Activated gamma-delta T cell (primary cell): ENCODE data around the gene PLCG1.

ENCODE experiments used
- DNase-seq: peaks from one replicate; lab custom pipeline; 2025; lab: John Stamatoyannopoulos, UW

The PLCG1 gene

DNA sequence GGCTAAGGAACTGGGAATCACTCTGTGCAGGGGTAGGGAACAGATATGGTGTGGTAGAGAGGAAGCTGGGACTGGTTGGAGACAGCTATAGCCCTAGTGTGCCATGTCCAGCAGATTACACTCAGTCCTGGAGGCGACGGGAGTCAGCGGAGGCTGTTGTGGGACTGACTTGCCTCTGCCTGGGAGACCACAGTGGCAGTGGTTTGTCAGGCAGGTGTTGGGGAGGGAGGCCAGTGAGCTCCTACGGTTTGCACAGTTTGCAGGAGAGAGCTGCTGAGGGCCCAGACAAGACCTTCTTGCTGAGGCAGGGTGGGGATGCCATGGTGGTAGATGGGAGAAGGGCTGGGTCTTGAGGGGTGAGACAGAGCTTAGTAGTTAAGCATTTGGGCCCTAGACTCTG, 4.9 kb downstream of the PLCG1 start:
- DNase-seq: no peak

DNA sequence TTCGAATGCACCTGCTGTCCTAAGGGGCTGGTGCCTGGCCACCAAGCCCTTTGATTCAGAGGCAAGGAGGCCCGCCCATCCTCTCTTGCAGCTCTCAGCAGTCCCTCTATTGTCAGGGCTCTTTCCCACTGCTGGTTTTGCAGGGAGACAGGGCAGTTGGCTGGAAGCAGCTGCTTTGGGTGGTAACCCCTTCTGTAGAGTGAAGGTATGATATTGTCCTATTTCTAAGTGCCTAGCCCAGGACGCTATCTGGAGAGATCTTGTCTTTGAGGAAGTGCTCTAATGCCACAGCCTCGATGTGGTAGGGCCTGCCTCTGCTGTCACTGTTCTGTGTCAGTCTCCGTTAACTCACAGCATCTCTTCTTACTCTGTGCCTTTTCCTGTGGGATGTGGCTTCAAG, 5.6 kb downstream of the PLCG1 start:
- DNase-seq: no peak

DNA sequence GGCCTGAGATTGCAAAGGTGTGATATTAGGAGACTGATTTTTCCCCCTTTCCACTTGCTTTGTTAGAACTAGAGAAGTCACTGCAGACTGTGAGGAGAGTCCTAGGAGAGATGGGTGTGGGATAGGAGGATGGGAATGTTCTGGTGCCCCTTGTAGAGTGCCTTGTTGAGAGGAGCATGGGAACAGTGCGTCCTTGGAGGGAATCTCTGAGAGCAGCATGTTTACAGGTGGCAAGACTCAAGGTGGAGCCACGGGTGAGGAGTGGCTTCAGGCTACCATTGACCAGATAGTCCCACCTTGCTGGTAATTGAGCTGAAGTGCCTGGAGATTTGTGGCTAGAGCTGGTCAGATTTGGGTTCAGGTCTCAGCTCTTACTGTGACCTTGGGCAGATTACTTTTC, 6.0 kb downstream of the PLCG1 start:
- no peak for DNase-seq

DNA sequence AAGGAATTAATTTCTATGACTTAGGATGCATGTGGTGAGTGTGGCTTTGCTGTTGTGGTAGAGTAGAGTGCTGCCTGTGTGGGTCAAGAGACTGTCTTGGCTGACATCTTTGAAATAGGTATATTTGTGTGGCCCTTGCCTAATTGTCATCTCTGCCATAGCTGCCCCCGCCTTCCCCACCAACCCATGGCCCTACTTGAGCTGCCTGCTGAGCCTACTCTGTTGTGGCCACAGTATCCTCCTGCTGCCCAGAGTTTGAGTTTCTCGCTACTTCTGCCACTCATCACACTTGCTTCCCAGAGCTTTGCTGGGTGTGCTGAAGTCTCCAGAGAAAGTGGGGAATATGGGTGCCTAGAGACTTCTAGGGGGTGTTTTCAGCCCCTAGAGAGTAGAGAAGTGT, 8.0 kb downstream of the PLCG1 start:
- no peak for DNase-seq

DNA sequence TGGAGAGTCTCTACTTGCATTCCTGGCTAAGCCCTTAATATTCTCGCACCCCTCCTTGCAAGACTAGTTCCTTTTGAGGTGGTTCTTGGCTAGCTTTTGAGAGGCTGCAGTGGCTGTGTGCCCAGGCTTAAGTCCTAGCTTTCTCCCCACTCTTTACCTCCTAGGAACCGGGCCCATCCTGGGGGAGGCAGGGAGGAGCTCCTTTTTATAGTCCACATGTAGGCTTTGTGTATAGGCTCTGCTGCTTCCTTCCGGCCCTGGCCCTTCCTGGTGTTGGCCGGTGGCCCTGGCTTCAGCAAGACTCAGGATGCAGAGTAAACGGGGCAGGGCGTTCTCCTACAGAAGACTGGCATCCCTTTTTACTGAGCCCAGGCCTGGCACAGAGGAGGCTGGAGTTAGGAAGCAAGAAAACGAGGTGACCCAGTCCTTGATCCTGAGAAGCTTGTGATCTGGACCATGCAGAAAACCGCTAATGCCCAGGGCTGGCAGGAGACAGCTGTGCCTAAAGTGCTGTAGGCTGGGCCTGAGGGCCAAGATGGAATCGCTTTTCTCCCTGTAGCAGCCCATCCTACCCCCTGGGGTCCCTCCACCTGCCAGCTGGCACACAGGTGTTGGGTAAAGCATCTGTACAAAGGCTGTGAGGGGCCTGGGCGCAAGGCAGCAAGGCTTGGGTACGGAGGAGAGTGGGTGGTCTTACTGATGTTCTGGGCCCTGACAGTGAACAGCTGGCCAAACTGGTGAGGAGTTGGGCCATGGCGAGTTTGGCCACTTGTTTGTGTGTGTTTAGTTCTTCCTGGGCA, 8.7 kb downstream of the PLCG1 start:
- no peak for DNase-seq

DNA sequence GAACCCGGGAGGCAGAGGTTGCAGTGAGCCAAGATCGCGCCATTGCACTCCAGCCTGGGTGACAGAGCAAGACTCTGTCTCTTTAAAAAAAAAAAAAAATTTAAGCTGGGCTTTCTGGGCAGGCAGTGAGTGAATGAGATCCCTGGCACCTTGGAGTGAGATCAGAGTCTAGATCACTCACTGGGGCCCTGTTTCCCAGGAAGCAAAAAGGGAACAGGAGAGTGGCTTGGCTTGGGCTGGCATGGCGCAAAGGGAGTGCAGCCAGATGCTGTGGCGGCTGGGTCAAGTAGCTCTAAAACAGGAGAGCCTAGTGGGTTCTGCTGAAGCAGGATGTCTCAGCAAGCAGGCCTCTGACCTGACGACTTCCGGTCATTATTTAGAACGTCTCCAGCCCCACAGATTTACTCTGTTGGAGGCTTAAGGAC, 10.4 kb downstream of the PLCG1 start:
- no peak for DNase-seq

DNA sequence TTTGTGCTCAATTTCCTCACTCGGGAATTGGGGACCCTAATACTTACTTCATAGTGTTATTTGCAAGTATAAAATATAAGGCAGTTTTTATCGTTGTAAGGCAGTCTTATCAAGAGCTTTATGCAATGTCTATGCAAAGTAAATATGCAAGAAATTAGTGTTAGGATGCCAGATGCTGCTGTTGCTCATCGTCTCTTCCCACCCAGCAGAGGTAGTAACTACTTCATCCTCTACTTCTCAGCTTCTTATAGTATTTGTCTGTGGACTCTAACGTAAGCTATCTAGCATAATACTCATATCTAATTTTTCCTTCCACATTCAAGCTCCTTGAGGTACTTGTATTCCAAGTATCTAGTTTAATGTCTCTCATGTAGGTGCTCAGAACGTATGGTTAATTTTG, 11.6 kb downstream of the PLCG1 start:
- DNase-seq: no peak

DNA sequence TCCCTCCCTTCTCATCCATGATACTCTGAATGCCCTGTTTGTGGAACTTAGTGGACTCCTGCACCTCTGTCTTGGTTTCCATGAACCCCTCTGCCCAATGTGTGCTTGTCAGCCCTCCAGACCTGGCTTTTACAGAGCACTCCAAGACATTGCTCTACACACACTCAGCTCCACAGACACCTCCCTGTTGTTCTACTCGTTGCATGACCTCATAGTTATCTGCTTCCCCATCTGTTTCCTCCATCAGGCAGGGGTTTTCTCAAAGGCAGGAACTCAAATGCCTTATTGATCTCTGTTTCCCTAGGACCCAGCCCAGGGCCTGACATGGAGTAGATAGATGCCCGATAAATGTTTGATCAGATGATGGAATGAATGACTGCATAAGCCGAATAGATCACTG, 13.3 kb downstream of the PLCG1 start:
- no peak for DNase-seq

DNA sequence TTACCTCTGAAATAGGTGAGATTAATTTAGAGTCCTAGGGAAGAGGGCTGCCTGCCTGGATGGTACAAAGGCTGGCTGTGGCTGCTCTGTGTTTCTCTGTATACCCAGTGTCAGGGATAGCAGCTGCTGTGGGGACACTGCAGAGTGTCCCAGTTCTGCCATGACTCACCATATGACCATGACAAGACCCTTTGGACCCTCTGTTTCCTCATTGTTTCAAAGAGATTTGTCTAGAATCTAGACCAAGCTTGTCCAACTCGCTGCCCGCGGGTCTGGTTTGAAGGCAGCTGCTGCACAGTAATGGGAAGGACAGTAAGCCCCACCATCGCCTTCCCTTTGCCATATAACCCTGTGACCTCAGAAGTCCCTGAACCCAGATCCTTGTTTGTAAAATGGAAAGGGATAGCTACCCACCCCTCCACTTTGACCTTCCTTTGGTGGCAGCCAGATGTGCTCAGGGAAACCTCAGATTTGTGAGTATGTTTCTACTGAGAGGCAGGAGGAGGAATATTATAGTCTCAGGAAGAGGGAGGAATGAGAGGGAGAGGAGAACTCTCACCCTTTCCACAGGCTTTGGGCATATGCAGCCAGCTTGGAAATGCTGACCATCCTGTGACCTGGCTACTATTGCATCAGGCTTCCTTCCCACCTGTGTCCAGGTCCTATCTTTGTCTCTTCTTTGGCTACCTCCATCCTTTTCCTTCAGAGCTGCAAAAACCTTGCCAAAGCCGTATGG, 14.0 kb downstream of the PLCG1 start:
- DNase-seq: no peak

DNA sequence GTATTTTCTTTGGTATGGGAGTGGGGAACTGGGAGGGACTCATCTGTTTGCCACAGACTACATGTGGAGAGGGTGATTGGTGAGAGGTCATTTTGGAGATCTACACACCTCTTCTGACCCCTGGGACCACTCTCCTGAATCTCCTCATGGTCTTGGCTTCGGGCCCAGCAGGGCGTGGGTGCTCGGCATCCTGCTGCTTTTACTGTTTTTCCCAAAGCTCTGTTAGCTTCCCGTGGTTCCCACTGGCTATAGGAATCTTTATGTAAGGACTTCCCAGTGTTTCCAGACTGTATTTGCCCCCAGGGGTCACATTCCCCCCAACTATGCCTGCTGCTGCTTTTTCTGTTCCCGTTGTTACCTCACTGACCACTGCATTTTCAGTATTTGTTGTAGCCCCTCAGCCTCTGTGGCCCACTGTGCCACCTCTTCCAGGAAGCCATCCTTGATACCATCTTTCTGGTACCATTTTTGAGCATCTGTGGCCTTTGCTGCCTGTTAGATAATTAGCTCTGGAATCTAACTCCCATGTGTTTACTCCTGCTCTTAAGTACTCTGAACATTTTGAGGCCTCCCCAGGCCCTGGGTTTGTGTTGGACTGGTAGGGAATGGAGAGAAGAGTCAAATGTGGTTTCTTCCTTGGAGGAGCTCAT, 14.9 kb downstream of the PLCG1 start:
- DNase-seq: no peak

DNA sequence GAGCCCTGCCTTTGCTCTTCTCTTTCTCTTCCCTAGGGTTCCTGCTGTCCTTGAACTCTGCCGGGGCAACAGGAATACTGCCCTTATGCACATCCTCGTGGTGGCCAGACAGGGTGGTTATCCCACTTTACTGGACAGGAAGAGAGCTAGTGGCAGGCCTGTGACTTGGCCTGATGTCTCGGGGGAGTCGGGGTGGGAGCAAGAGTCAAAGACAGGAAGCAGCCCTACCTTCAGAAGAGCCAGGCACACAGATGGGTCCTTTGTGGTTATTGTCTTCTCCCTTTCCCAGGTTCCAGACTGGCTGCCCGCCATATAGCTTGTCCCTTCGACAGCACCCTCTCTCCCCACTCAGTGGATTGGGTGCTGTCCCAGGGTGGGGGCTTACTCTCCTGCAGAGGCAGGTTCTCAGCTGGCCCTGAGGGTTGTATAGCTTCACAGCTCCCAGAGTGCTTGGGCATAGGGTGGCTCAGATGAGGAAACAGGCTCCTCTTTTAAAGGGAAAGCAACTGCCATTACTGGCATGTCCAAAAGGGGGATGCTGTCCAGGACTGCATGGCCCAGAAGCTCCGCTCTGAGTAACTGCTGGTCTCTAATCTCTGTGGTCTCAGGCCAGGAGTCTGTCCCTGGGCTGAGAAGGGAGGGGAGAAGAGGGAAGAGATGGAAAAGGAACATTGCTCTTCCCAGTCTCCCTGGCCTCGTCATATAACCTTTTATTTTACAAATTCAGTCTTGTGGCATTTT, 17.3 kb downstream of the PLCG1 start:
- DNase-seq: no peak

DNA sequence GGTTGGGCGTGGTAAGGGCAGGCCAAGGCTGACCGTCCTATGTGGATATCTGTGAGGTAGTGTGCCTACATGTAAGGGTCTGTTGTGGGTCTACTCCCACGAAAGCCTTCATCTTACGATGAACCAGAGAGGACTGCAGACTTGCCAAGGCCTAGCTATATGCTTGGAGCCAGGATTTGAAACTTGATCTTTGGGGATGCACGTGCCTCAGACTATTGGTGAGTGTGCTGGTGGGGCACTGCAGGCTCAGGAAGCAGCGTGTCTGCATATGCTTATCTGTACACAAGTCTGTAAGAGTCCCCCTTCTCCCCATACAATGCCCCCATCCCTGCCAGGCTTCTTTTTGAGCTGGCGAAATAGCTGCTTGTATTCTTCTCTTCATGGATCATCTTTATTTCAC, 17.9 kb downstream of the PLCG1 start:
- DNase-seq: no peak

DNA sequence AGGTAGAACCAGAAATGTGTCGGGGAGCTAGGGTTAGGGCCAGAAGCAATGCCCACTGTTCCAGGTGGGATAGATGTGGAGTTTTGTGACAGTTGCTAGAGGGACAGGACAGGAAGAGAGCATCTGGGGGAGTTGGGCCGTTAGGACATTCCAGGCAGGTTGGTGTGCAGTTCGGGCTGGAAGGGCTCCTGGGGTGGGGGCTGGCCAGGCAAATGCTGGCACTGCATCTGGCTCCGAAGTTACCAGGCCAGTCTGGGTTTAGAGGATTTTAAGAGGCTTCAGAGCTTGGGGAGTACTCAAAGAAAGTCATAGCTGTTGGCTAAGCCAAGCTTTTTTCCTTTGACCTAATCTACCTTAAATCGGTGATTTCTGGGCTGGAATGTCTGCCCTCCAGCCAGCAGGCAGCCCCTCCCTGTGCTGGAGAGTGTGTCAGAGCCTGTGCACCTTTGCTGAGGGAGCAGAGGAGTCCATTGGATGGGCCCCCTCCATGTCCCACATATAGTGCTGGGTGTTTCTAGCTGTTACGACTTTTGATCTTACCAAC, 20.8 kb downstream of the PLCG1 start:
- no peak for DNase-seq

DNA sequence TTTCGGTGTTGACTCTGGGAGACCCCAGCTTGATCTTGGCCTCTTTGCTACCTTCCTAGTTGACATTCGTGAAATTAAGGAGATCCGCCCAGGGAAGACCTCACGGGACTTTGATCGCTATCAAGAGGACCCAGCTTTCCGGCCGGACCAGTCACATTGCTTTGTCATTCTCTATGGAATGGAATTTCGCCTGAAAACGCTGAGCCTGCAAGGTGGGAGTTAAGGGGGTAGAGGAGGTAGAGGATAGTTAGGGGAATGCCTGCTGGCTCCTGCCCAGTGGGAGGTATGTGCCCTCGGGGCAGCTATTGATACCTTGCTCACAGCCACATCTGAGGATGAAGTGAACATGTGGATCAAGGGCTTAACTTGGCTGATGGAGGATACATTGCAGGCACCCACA, 22.2 kb downstream of the PLCG1 start:
- no peak for DNase-seq

DNA sequence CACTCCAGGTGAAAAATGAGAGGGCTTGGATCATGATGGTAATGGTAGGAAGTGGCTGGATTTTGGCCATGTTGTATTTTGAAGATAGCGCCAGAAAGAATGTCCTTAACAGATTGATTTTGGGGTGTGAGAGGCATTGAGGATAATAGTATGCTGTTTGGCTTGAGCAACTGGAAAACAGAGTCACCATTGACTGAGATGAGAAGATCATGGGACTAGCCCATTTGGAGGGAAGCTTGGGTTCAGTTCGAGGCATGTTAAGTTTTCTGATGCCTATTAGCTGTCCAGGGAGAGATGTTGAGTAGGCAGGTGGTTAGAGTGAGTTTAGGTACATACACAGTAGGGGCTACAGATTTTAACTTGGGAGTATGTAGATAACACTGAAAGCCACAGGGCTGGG, 23.3 kb downstream of the PLCG1 start:
- no peak for DNase-seq

DNA sequence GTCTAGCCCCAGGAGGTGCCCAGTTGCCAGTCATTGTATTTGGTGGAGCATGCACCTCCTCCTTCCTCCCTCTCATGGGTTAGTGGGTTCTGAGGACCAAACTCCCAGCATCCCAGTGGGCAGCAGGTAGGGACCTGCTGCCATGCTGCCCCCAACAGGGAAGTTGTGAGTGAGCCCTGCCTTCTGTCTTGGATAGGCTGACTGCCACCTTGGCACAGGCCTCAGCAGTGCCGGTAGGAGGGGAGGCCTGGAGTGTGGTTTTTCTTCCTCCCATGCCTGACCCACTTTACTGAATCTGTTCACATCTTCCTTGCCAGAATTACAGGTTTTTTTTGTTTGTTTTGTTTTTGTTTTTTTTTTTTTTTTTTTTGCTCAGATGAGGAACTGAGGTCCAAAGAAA, 24.5 kb downstream of the PLCG1 start:
- DNase-seq: no peak

DNA sequence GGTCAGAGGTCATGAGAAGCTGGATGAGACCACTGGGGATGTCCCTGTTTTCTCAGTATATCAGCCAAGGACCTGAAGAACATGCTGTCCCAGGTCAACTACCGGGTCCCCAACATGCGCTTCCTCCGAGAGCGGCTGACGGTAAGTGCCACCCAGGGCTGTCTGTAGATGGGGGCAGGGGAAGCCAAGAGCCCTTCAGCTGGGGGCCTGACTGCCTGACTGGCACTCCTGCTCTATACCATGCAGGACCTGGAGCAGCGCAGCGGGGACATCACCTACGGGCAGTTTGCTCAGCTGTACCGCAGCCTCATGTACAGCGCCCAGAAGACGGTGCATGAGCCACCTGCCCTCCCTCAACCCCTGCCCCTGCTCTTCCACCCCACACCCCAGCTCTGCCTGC, 25.1 kb downstream of the PLCG1 start:
- no peak for DNase-seq

DNA sequence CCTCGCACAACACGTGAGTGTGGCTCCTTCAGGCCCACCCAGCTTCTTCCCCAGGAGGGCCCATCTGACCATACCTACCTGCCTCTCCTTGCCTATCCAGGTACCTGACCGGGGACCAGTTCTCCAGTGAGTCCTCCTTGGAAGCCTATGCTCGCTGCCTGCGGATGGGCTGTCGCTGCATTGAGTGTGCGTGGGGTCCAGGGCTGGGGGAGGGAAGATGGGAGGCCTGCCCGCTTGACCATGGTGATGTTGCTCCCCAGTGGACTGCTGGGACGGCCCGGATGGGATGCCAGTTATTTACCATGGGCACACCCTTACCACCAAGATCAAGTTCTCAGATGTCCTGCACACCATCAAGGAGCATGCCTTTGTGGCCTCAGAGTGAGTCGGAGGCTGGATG, 26.5 kb downstream of the PLCG1 start:
- DNase-seq: no peak

DNA sequence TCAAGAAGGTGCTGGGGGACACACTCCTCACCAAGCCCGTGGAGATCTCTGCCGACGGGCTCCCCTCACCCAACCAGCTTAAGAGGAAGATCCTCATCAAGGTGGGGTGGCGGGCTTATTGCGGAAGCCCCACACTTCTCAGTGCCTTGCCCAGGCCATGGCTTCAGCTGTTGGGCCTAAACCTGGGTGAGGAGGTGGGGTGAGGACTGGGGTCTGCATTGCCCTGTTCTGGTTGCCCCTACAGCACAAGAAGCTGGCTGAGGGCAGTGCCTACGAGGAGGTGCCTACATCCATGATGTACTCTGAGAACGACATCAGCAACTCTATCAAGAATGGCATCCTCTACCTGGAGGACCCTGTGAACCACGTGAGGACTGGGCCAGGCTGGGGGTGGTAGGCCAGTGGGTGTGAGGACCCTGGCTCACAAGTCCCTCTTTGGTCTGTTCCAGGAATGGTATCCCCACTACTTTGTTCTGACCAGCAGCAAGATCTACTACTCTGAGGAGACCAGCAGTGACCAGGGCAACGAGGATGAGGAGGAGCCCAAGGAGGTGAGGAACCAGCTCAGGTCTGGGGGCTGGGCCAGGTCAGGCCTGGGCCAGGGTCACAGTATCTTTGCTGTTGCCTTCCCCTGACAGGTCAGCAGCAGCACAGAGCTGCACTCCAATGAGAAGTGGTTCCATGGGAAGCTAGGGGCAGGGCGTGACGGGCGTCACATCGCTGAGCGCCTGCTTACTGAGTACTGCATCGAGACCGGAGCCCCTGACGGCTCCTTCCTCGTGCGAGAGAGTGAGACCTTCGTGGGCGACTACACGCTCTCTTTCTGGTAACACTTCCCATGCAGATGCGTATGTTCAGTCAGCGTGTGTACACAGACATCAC, 27.9 kb downstream of the PLCG1 start:
- DNase-seq: no peak

DNA sequence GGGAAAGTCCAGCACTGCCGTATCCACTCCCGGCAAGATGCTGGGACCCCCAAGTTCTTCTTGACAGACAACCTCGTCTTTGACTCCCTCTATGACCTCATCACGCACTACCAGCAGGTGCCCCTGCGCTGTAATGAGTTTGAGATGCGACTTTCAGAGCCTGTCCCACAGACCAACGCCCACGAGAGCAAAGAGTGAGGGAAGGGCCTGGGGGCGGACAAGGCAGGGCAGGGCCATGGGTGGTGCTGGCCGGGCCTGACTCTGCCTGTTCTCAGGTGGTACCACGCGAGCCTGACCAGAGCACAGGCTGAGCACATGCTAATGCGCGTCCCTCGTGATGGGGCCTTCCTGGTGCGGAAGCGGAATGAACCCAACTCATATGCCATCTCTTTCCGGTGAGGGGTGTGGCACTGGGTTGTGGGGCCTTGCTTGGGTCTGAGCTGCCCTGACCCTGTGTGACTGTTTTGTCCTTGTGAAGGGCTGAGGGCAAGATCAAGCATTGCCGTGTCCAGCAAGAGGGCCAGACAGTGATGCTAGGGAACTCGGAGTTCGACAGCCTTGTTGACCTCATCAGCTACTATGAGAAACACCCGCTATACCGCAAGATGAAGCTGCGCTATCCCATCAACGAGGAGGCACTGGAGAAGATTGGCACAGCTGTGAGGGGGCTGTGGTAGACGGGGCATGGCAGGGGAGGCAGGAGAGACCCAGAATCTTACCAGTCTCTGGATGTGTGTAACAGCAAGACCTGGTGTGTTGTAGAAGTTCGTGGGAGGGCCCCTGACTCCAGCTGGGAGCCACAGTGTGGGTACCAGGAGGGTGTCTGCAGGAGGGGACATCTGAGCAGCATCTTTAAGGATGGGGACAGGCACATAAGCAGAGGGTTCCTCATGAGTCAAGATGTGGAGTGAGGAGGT, 29.1 kb downstream of the PLCG1 start:
- no peak for DNase-seq
